ENCODE results near the gene WDR3.

The WDR3 gene

GRCh38 chr1:118012515-118013124, 83.1 kb downstream of the WDR3 start:
- Histone ChIP-seq H3F3A (ENCODE audit: insufficient read depth, low read length) (no peaks in the 10 kb centered on the region), H3K4me3 (ENCODE audit: low read depth, low read length, poor library complexity, severe bottlenecking) (no peak overlapping the region), H3K4me1 (ENCODE audit: insufficient read depth, low read length, severe bottlenecking) (no peaks in the 10 kb centered on the region), H3K27me3 (ENCODE audit: insufficient read depth, low read length) (peaks cover 3% of the 10 kb centered on the region; the same call in 1 of the 2 replicates), H4K20me1 (ENCODE audit: insufficient read depth, low read length) (no peaks in the 10 kb centered on the region), H3K36me3 (ENCODE audit: insufficient read depth, low read length) (no peaks in the 10 kb centered on the region), H3K9ac (ENCODE audit: low read length) (no peak overlapping the region), H3K79me2 (ENCODE audit: insufficient read depth, low read length) (no peaks in the 10 kb centered on the region), H2AFZ (ENCODE audit: low read length) (no peak overlapping the region), H3K27ac (ENCODE audit: low read depth, low read length, poor library complexity, severe bottlenecking) (no peak overlapping the region), H3K9me2 (ENCODE audit: low read depth, low read length) (no peaks in the 10 kb centered on the region), H3K9me3 (ENCODE audit: low read length) (no peaks in the 10 kb centered on the region), H3K4me2 (ENCODE audit: low read length) (no peak overlapping the region)
- TF ChIP-seq EZH2 (IDR thresholded peaks at IDR 0.05; ENCODE audit: borderline replicate concordance, low read length) (no peak), CTCF (IDR thresholded peaks at IDR 0.05; ENCODE audit: low read length) (no peak)

GRCh38 chr1:118013336-118013735, 83.8 kb downstream of the WDR3 start:
- H3F3A ChIP-seq (ENCODE audit: insufficient read depth, low read length): no peaks in the 10 kb centered on the region
- H3K36me3 ChIP-seq (ENCODE audit: insufficient read depth, low read length): no peaks in the 10 kb centered on the region
- H3K4me3 ChIP-seq (ENCODE audit: low read depth, low read length, poor library complexity, severe bottlenecking): no peak overlapping the region
- no peaks in the 10 kb centered on the region for H3K9me3 ChIP-seq (ENCODE audit: low read length)
- H3K27ac ChIP-seq (ENCODE audit: low read depth, low read length, poor library complexity, severe bottlenecking): no peak overlapping the region
- TF ChIP-seq CTCF (IDR thresholded peaks at IDR 0.05; ENCODE audit: low read length) (no peak), EZH2 (IDR thresholded peaks at IDR 0.05; ENCODE audit: borderline replicate concordance, low read length) (no peak)
- H3K4me2 ChIP-seq (ENCODE audit: low read length): no peak overlapping the region
- H3K9ac ChIP-seq (ENCODE audit: low read length): no peak overlapping the region
- no peaks in the 10 kb centered on the region for H3K9me2 ChIP-seq (ENCODE audit: low read depth, low read length)
- peaks cover 3% of the 10 kb centered on the region; the same call in 1 of the 2 replicates for H3K27me3 ChIP-seq (ENCODE audit: insufficient read depth, low read length)
- H3K4me1 ChIP-seq (ENCODE audit: insufficient read depth, low read length, severe bottlenecking): no peaks in the 10 kb centered on the region
- no peak overlapping the region for H2AFZ ChIP-seq (ENCODE audit: low read length)
- no peaks in the 10 kb centered on the region for H3K79me2 ChIP-seq (ENCODE audit: insufficient read depth, low read length)
- no peaks in the 10 kb centered on the region for H4K20me1 ChIP-seq (ENCODE audit: insufficient read depth, low read length)

GRCh38 chr1:118013938-118014337, 84.4 kb downstream of the WDR3 start:
- no peaks in the 10 kb centered on the region for H3K9me3 ChIP-seq (ENCODE audit: low read length)
- H3K79me2 ChIP-seq (ENCODE audit: insufficient read depth, low read length): no peaks in the 10 kb centered on the region
- H2AFZ ChIP-seq (ENCODE audit: low read length): no peak overlapping the region
- H3K4me2 ChIP-seq (ENCODE audit: low read length): no peak overlapping the region
- H3K9ac ChIP-seq (ENCODE audit: low read length): no peak overlapping the region
- H3K27ac ChIP-seq (ENCODE audit: low read depth, low read length, poor library complexity, severe bottlenecking): no peak overlapping the region
- no peak overlapping the region for H3K4me3 ChIP-seq (ENCODE audit: low read depth, low read length, poor library complexity, severe bottlenecking)
- H3K27me3 ChIP-seq (ENCODE audit: insufficient read depth, low read length): peaks cover 3% of the 10 kb centered on the region; the same call in 1 of the 2 replicates
- TF ChIP-seq CTCF (IDR thresholded peaks at IDR 0.05; ENCODE audit: low read length) (no peak), EZH2 (IDR thresholded peaks at IDR 0.05; ENCODE audit: borderline replicate concordance, low read length) (no peak)
- H3F3A ChIP-seq (ENCODE audit: insufficient read depth, low read length): no peaks in the 10 kb centered on the region
- no peaks in the 10 kb centered on the region for H4K20me1 ChIP-seq (ENCODE audit: insufficient read depth, low read length)
- H3K4me1 ChIP-seq (ENCODE audit: insufficient read depth, low read length, severe bottlenecking): no peaks in the 10 kb centered on the region
- no peaks in the 10 kb centered on the region for H3K9me2 ChIP-seq (ENCODE audit: low read depth, low read length)
- H3K36me3 ChIP-seq (ENCODE audit: insufficient read depth, low read length): no peaks in the 10 kb centered on the region

Measured in OCI-LY1 (cell line).